Measurements from ENCODE around the gene TTR. TPM values are rescaled to one million over a fixed set of nuclear protein-coding genes. Genes with fewer than 3 reads are reported as not detected.

The TTR gene
- total RNA-seq = not detected
- long read RNA-seq = 0 reads

- ATAC-seq (no peak), DNase-seq (ENCODE audit: missing footprints) (no peak)
- intact Hi-C loops (cut with DNase I) = no loop called here
These were observed at the start of gene TTR for GRCh38 chr18:31591628-31592027. Gene TTR, plus strand, starts transcription at chr18:31591877. Its CDS starts 26 bp downstream, at chr18:31591903.

- no peak for DNase-seq (ENCODE audit: missing footprints)
- no peak for ATAC-seq
- intact Hi-C loops (cut with DNase I) = no loop called here
These were observed 45.2 kb upstream of the TTR start for GRCh38 chr18:31546476-31546875.

GRCh38 chr18:31548853-31549252, 42.8 kb upstream of the TTR start:
- intact Hi-C loops (cut with DNase I) = no loop called here
- ATAC-seq (no peak), DNase-seq (ENCODE audit: missing footprints) (no peak)

- DNase-seq (ENCODE audit: missing footprints) (no peak), ATAC-seq (no peak)
- intact Hi-C loops (cut with DNase I) = no loop called here
These were observed 42.3 kb upstream of the TTR start for GRCh38 chr18:31549416-31549815.

GRCh38 chr18:31551883-31552282, 39.8 kb upstream of the TTR start:
- no peak for DNase-seq (ENCODE audit: missing footprints)
- intact Hi-C loops (cut with DNase I) = loop anchor here (10.0 kb wide), 1 partner anchor 423 kb away; no protein-coding TSS in a partner anchor
- no peak for ATAC-seq

GRCh38 chr18:31553800-31554199, 37.9 kb upstream of the TTR start:
- intact Hi-C loops (cut with DNase I) = loop anchor here (10.0 kb wide), 1 partner anchor 421 kb away; no protein-coding TSS in a partner anchor
- ATAC-seq (no peak), DNase-seq (ENCODE audit: missing footprints) (no peak)

GRCh38 chr18:31554776-31555175, 36.9 kb upstream of the TTR start:
- intact Hi-C loops (cut with DNase I) = loop anchor here (10.0 kb wide), 1 partner anchor 420 kb away; no protein-coding TSS in a partner anchor
- ATAC-seq (no peak), DNase-seq (ENCODE audit: missing footprints) (no peak)

- ATAC-seq (peak; percentile 70), DNase-seq (ENCODE audit: missing footprints) (no peak)
- intact Hi-C loops (cut with DNase I) = loop anchor here (2.0 to 10.0 kb wide), 4 partner anchors 71 to 419 kb away; no protein-coding TSS in a partner anchor
These were observed 35.5 kb upstream of the TTR start for GRCh38 chr18:31555971-31556747.

GRCh38 chr18:31557446-31557845, 34.2 kb upstream of the TTR start:
- DNase-seq (ENCODE audit: missing footprints) (no peak), ATAC-seq (no peak)
- intact Hi-C loops (cut with DNase I) = loop anchor here (2.0 to 10.0 kb wide), 4 partner anchors 69 to 417 kb away; no protein-coding TSS in a partner anchor

- intact Hi-C loops (cut with DNase I) = loop anchor here (10.0 kb wide), 1 partner anchor 416 kb away; no protein-coding TSS in a partner anchor
- DNase-seq (ENCODE audit: missing footprints) (no peak), ATAC-seq (no peak)
These were observed 33.1 kb upstream of the TTR start for GRCh38 chr18:31558567-31558966.

GRCh38 chr18:31562726-31563125, 29.0 kb upstream of the TTR start:
- intact Hi-C loops (cut with DNase I) = loop anchor here (5.0 kb wide), 1 partner anchor 50 kb away; no protein-coding TSS in a partner anchor
- ATAC-seq = no peak

GRCh38 chr18:31563778-31564177, 27.9 kb upstream of the TTR start:
- intact Hi-C loops (cut with DNase I) = loop anchor here (5.0 kb wide), 1 partner anchor 49 kb away; no protein-coding TSS in a partner anchor
- ATAC-seq (no peak), DNase-seq (ENCODE audit: missing footprints) (no peak)

More at GRCh38 chr18:31562726-31563125, 29.0 kb upstream of the TTR start:
- DNase-seq (ENCODE audit: missing footprints) = no peak

GRCh38 chr18:31565345-31565744, 26.3 kb upstream of the TTR start:
- ATAC-seq (no peak), DNase-seq (ENCODE audit: missing footprints) (no peak)
- intact Hi-C loops (cut with DNase I) = no loop called here

GRCh38 chr18:31565782-31566512, 25.7 kb upstream of the TTR start:
- DNase-seq (ENCODE audit: missing footprints) = no peak
- no peak for ATAC-seq
- intact Hi-C loops (cut with DNase I) = no loop called here

- no peak for DNase-seq (ENCODE audit: missing footprints)
- ATAC-seq = no peak
- intact Hi-C loops (cut with DNase I) = no loop called here
These were observed 24.9 kb upstream of the TTR start for GRCh38 chr18:31566576-31567306.

- ATAC-seq = no peak
- intact Hi-C loops (cut with DNase I) = no loop called here
- DNase-seq (ENCODE audit: missing footprints) = no peak
These were observed 19.3 kb upstream of the TTR start for GRCh38 chr18:31572368-31572767.

GRCh38 chr18:31573051-31573450, 18.6 kb upstream of the TTR start:
- ATAC-seq (no peak), DNase-seq (ENCODE audit: missing footprints) (no peak)
- intact Hi-C loops (cut with DNase I) = no loop called here

GRCh38 chr18:31574359-31574758, 17.3 kb upstream of the TTR start:
- ATAC-seq = no peak
- no peak for DNase-seq (ENCODE audit: missing footprints)
- intact Hi-C loops (cut with DNase I) = no loop called here

All from Right ventricle myocardium inferior (tissue), 1 donor.